ENCODE results near the gene C21orf58. TPM values are rescaled to one million over a fixed set of nuclear protein-coding genes. Genes with fewer than 3 reads are reported as not detected.

The C21orf58 gene
- total RNA-seq, 1 donor from 2014 or later = 33.4 TPM

- Mint-ChIP-seq H3K27ac (peak overlapping the region; percentile 17), H3K4me1 (peaks cover 40% of the 10 kb centered on the region), H3K4me3 (no peak overlapping the region), H3K27me3 (no peaks in the 10 kb centered on the region), H3K36me3 (ENCODE audit: low read depth) (peaks cover 53% of the 10 kb centered on the region), H3K9me3 (no peaks in the 10 kb centered on the region)
- intact Hi-C loops (cut with micrococcal nuclease) = loop anchor here (2.0 kb wide), 1 partner anchor 35 kb away; the partner anchor contains the start of gene C21orf58
- DNase-seq = no peak
These were observed 36.1 kb downstream of the C21orf58 start for GRCh38 chr21:46287541-46287940.

DNA sequence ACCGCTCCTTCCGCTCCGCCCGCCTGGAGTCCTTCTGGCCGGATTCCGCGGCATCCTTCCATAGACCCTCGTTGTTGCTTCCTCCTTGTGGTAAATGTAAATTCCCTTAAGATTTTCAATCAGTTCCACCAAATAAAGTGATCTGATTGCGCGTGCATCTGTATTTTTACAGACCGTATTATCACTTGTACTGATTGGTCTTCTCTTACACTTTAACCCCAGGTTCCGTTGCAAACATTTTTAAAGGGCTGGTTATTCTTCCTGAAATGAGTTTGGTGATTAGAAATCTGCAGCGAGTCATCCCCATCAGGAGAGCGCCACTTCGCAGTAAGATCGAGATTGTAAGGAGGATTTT, 37.0 kb downstream of the C21orf58 start:
- no peak for DNase-seq
- H3K4me1 Mint-ChIP-seq = peaks cover 42% of the 10 kb centered on the region
- intact Hi-C loops (cut with micrococcal nuclease) = loop anchor here (1.0 to 2.0 kb wide), 4 partner anchors 10 to 172 kb away; partner anchors contain the start of genes C21orf58 and DIP2A
- H3K36me3 Mint-ChIP-seq (ENCODE audit: low read depth) = peaks cover 47% of the 10 kb centered on the region
- peak overlapping the region; percentile 98 for H3K27ac Mint-ChIP-seq
- no peaks in the 10 kb centered on the region for H3K27me3 Mint-ChIP-seq
- no peaks in the 10 kb centered on the region for H3K9me3 Mint-ChIP-seq
- peak overlapping the region; percentile 92 for H3K4me3 Mint-ChIP-seq

DNA sequence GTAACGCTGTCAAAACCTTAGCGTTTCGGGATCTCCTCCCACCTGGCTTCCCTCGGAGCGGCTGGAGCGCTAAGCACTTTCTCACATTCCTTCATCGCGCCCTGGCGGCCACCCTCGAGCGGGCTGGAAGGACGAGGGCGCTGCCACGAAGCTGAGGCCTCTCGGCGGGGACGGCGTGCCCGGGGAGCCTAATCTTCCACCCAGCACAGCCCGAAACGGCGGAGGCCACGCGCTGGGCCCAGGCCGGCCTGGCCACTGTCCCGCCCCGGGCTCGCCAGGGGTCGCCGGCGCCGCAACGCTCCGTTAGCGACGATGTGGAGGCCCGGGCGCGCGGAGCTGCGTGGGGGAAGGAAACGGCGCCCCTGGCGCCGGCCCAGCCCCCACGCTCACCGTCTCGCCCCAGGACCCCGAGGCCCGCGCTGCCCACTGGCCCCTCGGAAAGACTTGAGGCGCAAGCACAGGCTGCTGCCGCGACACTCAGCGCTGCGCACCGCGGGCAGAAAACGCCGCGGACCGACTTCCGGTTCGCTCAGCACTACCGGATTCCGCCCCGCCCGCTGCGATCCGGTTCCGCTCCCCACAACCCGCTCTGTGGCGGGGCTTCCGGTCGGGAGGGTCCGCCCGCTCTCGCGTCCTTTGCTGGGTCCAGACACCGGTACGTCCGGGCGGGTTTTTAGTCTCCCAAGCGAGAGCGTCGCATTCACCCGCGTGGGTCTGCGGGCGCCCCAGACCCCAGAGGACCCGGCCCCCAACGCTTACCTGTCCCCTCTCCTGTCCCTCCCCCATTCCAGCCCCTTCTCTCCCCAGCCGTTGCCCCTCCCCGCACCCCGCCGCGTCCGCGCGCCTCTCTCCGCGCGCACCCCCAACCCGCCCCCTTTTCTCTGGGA, 37.7 kb downstream of the C21orf58 start, which contains the start of gene YBEY:
TSS of gene YBEY (plus strand) at position 582 of the 887 bp plus-strand sequence. CDS start 572 bp downstream, outside the sequence.
- peaks cover 45% of the 10 kb centered on the region for H3K36me3 Mint-ChIP-seq (ENCODE audit: low read depth)
- no peaks in the 10 kb centered on the region for H3K27me3 Mint-ChIP-seq
- peaks cover 43% of the 10 kb centered on the region for H3K4me1 Mint-ChIP-seq
- no peaks in the 10 kb centered on the region for H3K9me3 Mint-ChIP-seq
- peak within 1 kb of the TSS; percentile 98 for H3K27ac Mint-ChIP-seq
- H3K4me3 Mint-ChIP-seq = peak within 1 kb of the TSS; percentile 92
- peak; percentile 97 for DNase-seq
- intact Hi-C loops (cut with micrococcal nuclease) = loop anchor here (1.0 to 2.0 kb wide), 5 partner anchors 10 to 172 kb away; partner anchors contain the start of genes C21orf58 and DIP2A

GRCh38 chr21:46285206-46285661, 38.4 kb downstream of the C21orf58 start, which contains the start of gene MCM3AP:
Gene MCM3AP, minus strand, starts transcription at chr21:46285611. Its CDS starts 325 bp downstream, at chr21:46285286.
- DNase-seq = no peak
- Mint-ChIP-seq H3K4me1 (peaks cover 43% of the 10 kb centered on the region), H3K4me3 (peak within 1 kb of the TSS; percentile 92), H3K27ac (peak within 1 kb of the TSS; percentile 98), H3K36me3 (ENCODE audit: low read depth) (peaks cover 50% of the 10 kb centered on the region), H3K27me3 (no peaks in the 10 kb centered on the region), H3K9me3 (no peaks in the 10 kb centered on the region)
- intact Hi-C loops (cut with micrococcal nuclease) = loop anchor here (1.0 kb wide), 1 partner anchor 141 kb away; no protein-coding TSS in a partner anchor

- no peak for DNase-seq
- Mint-ChIP-seq H3K27me3 (no peaks in the 10 kb centered on the region), H3K36me3 (ENCODE audit: low read depth) (peaks cover 53% of the 10 kb centered on the region), H3K9me3 (no peaks in the 10 kb centered on the region), H3K4me3 (peak overlapping the region; percentile 92), H3K4me1 (peaks cover 42% of the 10 kb centered on the region), H3K27ac (peak overlapping the region; percentile 87)
- intact Hi-C loops (cut with micrococcal nuclease) = loop anchor here (1.0 kb wide), 1 partner anchor 140 kb away; no protein-coding TSS in a partner anchor
These were observed 38.9 kb downstream of the C21orf58 start for GRCh38 chr21:46284733-46285132.

- H3K36me3 Mint-ChIP-seq (ENCODE audit: low read depth) = peaks cover 56% of the 10 kb centered on the region
- no peaks in the 10 kb centered on the region for H3K27me3 Mint-ChIP-seq
- peak overlapping the region; percentile 82 for H3K27ac Mint-ChIP-seq
- peak overlapping the region; percentile 92 for H3K4me3 Mint-ChIP-seq
- intact Hi-C loops (cut with micrococcal nuclease) = no loop called here
- H3K4me1 Mint-ChIP-seq = peaks cover 40% of the 10 kb centered on the region
- DNase-seq = no peak
- no peaks in the 10 kb centered on the region for H3K9me3 Mint-ChIP-seq
These were observed 39.5 kb downstream of the C21orf58 start for GRCh38 chr21:46284077-46284644.

- no peaks in the 10 kb centered on the region for H3K27me3 Mint-ChIP-seq
- intact Hi-C loops (cut with micrococcal nuclease) = no loop called here
- DNase-seq = no peak
- no peaks in the 10 kb centered on the region for H3K9me3 Mint-ChIP-seq
- peaks cover 63% of the 10 kb centered on the region for H3K36me3 Mint-ChIP-seq (ENCODE audit: low read depth)
- no peak overlapping the region for H3K4me3 Mint-ChIP-seq
- H3K4me1 Mint-ChIP-seq = no peaks in the 10 kb centered on the region
- H3K27ac Mint-ChIP-seq = no peak overlapping the region
These were observed 48.8 kb downstream of the C21orf58 start for GRCh38 chr21:46274797-46275390.

DNA sequence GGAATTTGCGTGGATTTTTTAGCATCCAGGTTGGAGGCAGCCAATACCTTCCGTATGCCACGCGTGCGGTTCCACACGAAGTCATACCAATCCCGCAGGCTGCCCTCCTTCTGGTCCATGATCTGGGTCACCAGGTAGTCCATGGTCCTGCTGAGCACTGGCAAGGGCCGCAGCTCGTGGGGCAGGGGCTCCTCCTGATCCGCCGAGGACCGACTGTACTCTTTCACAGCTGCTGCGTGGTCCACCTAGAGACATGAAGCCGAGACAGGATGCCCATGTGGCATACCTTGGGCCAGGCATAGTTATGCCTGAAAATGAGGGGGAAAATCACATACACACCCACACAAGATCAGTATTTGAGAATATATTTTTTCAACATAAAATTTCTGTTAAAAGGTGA, 50.3 kb downstream of the C21orf58 start:
- no peak for DNase-seq
- intact Hi-C loops (cut with micrococcal nuclease) = no loop called here
- no peaks in the 10 kb centered on the region for H3K27me3 Mint-ChIP-seq
- no peak overlapping the region for H3K4me3 Mint-ChIP-seq
- no peak overlapping the region for H3K27ac Mint-ChIP-seq
- peaks cover 59% of the 10 kb centered on the region for H3K36me3 Mint-ChIP-seq (ENCODE audit: low read depth)
- H3K9me3 Mint-ChIP-seq = no peaks in the 10 kb centered on the region
- H3K4me1 Mint-ChIP-seq = no peaks in the 10 kb centered on the region

GRCh38 chr21:46269466-46269865, 54.2 kb downstream of the C21orf58 start:
- intact Hi-C loops (cut with micrococcal nuclease) = no loop called here
- H3K9me3 Mint-ChIP-seq = no peaks in the 10 kb centered on the region
- no peak overlapping the region for H3K27ac Mint-ChIP-seq
- no peak for DNase-seq
- no peaks in the 10 kb centered on the region for H3K27me3 Mint-ChIP-seq
- H3K4me1 Mint-ChIP-seq = no peaks in the 10 kb centered on the region
- no peak overlapping the region for H3K4me3 Mint-ChIP-seq
- H3K36me3 Mint-ChIP-seq (ENCODE audit: low read depth) = peaks cover 55% of the 10 kb centered on the region

GRCh38 chr21:46268371-46268770, 55.3 kb downstream of the C21orf58 start:
- peak overlapping the region; percentile 25 for H3K27ac Mint-ChIP-seq
- no peaks in the 10 kb centered on the region for H3K27me3 Mint-ChIP-seq
- no peak for DNase-seq
- no peak overlapping the region for H3K4me3 Mint-ChIP-seq
- H3K36me3 Mint-ChIP-seq (ENCODE audit: low read depth) = peaks cover 51% of the 10 kb centered on the region
- intact Hi-C loops (cut with micrococcal nuclease) = no loop called here
- no peaks in the 10 kb centered on the region for H3K4me1 Mint-ChIP-seq
- H3K9me3 Mint-ChIP-seq = no peaks in the 10 kb centered on the region

GRCh38 chr21:46266946-46267345, 56.7 kb downstream of the C21orf58 start:
- no peak overlapping the region for H3K4me3 Mint-ChIP-seq
- H3K36me3 Mint-ChIP-seq (ENCODE audit: low read depth) = peaks cover 49% of the 10 kb centered on the region
- no peak for DNase-seq
- no peaks in the 10 kb centered on the region for H3K4me1 Mint-ChIP-seq
- intact Hi-C loops (cut with micrococcal nuclease) = no loop called here
- H3K27ac Mint-ChIP-seq = no peak overlapping the region
- H3K27me3 Mint-ChIP-seq = no peaks in the 10 kb centered on the region
- H3K9me3 Mint-ChIP-seq = no peaks in the 10 kb centered on the region

- Mint-ChIP-seq H3K4me3 (no peak overlapping the region), H3K4me1 (no peaks in the 10 kb centered on the region), H3K27me3 (no peaks in the 10 kb centered on the region), H3K36me3 (ENCODE audit: low read depth) (peaks cover 49% of the 10 kb centered on the region), H3K9me3 (no peaks in the 10 kb centered on the region), H3K27ac (no peak overlapping the region)
- DNase-seq = no peak
- intact Hi-C loops (cut with micrococcal nuclease) = no loop called here
These were observed 57.7 kb downstream of the C21orf58 start for GRCh38 chr21:46265736-46266525.

DNA sequence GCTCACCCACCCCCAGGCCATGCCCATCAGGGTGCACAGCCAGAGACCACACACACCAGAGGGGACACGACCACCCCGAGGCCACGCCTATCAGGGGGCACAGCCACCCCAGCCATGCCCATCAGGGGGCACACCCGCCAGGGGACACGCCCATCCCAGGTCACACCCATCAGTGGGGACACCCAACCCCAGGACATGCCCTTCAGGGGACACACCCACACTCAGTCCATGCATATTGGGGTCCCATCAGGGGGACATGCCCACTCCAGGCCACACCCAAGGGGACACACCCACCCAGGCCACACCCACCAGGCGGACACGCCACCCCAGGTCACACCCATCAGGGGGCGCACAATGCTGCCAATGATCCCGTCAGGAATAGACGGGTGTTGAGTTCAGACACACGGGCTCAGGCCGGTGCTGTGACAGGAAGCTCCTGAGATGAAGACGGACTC, 59.0 kb downstream of the C21orf58 start:
- no peaks in the 10 kb centered on the region for H3K4me1 Mint-ChIP-seq
- no peaks in the 10 kb centered on the region for H3K9me3 Mint-ChIP-seq
- intact Hi-C loops (cut with micrococcal nuclease) = no loop called here
- peaks cover 51% of the 10 kb centered on the region for H3K36me3 Mint-ChIP-seq (ENCODE audit: low read depth)
- no peak for DNase-seq
- H3K4me3 Mint-ChIP-seq = no peak overlapping the region
- no peaks in the 10 kb centered on the region for H3K27me3 Mint-ChIP-seq
- H3K27ac Mint-ChIP-seq = no peak overlapping the region

Data from activated CD4-positive, alpha-beta T cell treated with anti-CD3 and anti-CD28 coated beads, Interleukin-2, amount 10 ng/mL, durations not matched to agents 24 days and 14 days (primary cell).